Heart right ventricle (tissue), 16 donors: ENCODE results near the gene B4GALT5. TPM values are rescaled to one million over a fixed set of nuclear protein-coding genes. Genes with fewer than 3 reads are reported as not detected.

ENCODE experiments used
- ATAC-seq, 8 donors: fragments of 200-7000 bp; cut with Tn5 transposase; one replicate each; pipeline ENCODE4 v1.9.1; 2020; ENCODE audit warnings: mild to moderate bottlenecking in 8 of 8, moderate library complexity in 8 of 8, moderate number of reproducible peaks in 1 of 8
- DNase-seq, 2 donors: peaks; one replicate each; pipeline ENCODE4 v3.0.0-alpha.2; 2020
- H3K27ac ChIP-seq, 10 donors: fragments of 200-600 bp; sonication (generic) in 2 of 10; one replicate each; pipeline versions ENCODE4 v1.5.0 to v1.8.0; 2020 to 2022; ENCODE audit warnings: mild to moderate bottlenecking in 3 of 10
- H3K27me3 ChIP-seq, 7 donors: fragments of 200-600 bp; one replicate each; pipeline ENCODE4 v1.8.0; 2021 to 2022; ENCODE audit warnings: mild to moderate bottlenecking in 2 of 7
- H3K36me3 ChIP-seq, 9 donors: fragments of 200-600 bp; sonication (generic) in 1 of 9; one replicate each; pipeline versions ENCODE4 v1.5.0 to v1.8.0; 2020 to 2022; ENCODE audit warnings: mild to moderate bottlenecking in 2 of 9
- H3K4me1 ChIP-seq, 9 donors: fragments of 200-600 bp; sonication (generic) in 1 of 9; one replicate each; pipeline versions ENCODE4 v1.5.0 to v1.8.0; 2020 to 2022; ENCODE audit warnings: mild to moderate bottlenecking in 4 of 9
- H3K4me3 ChIP-seq, 10 donors: fragments of 200-600 bp; sonication (generic) in 2 of 10; one replicate each; pipeline versions ENCODE4 v1.5.0 to v1.8.0; 2020 to 2022; ENCODE audit warnings: mild to moderate bottlenecking in 7 of 10, moderate library complexity in 2 of 10
- H3K9me3 ChIP-seq, 11 donors: fragments of 200-600 bp in 10 of 11; sonication (generic) in 2 of 11; one replicate each; pipeline versions ENCODE4 v1.5.0 to v1.8.0; 2013 to 2022; ENCODE audit warnings: mild to moderate bottlenecking in 2 of 11, control low read depth in 1 of 11, moderate library complexity in 1 of 11
- WGBS, 2 donors: extraction: QIAGEN DNeasy Blood & Tissue Kit; methylation state at CpG; one replicate each; pipeline ENCODE4 v1.1.7; 2013; ENCODE audit warnings: inconsistent platforms in 1 of 2; 5-methylcytosine and 5-hydroxymethylcytosine counted together
- intact Hi-C, 10 donors: fragments of 100-400 bp; cut with DNase I; formaldehyde crosslinking; loops; one replicate each; pipeline versions ENCODE4 v1.11.1 to v1.14.2; 2022
- polyA plus RNA-seq, 2 donors: library from polyadenylated mRNA; stranded (reverse); fragments of 200-250 nt; gene quantifications; one replicate each; pipeline ENCODE4 v1.2.3, GENCODE V29; 2013
- total RNA-seq, 10 donors: library from RNA; stranded (reverse); fragmentation: NEBNext Ultra II Directional in 3 of 10; extraction: Animal tissue kit (Norgen Biotek cat#: 25700) in 3 of 10; gene quantifications; one replicate each; pipeline versions ENCODE4 v1.2.1 to v1.2.4, GENCODE V29; 2021 to 2023
- TF ChIP-seq, protein P1 (sequence below), 9 donors: fragments of 200-600 bp; sonication (generic) in 2 of 9; IDR thresholded peaks; one replicate each; pipeline versions ENCODE4 v1.5.0 to v1.8.0; 2021 to 2022; ENCODE audit warnings: antibody characterized with exemption in 9 of 9, mild to moderate bottlenecking in 5 of 9, moderate library complexity in 1 of 9
- donor health status: Arrhythmogenic right ventricular cardiomyopathy.
- donor health status: ischemic (EF 13 %, LVEDD 7.1; RV severe dilation, severe dysfunction).
- donor health status: healthy with polysubstance abuse.
- donor health status: DM: no; HTN: yes; CAD: no.
- donor health status: DM: no; HTN: no; CAD: no.
- donor health status: ischemic (EF 25% LVEDD 6.9; RV normal size, moderate dysfunction).
- donor health status: ischemic (EF 25% LVEDD 5.7; RV mildly dilated, moderate dysfunction).
- donor health status: healthy.
- donor health status: DM: yes; HTN: yes; CAD: no.
- donor health status: Ischemic cardiomyopathy.
- donor health status: ischemic (EF 35%, LVEDD 5.7; RV mildly dilated, moderate dysfunction).
- donor health status: nonischemic (EF 11% LVEDD 7.7; RV severe dilation, severe dysfunction).
- donor health status: DM: yes; HTN: yes; CAD: no.
- donor health status: PGD.
- donor health status: ischemic (EF 29% LVEDD 5.4; RV normal size, mild dysfunction).
- donor health status: nonischemic (EF 23%, LVEDD 6.1; RV moderate dilation, normal function).

B4GALT5 gene
- total and polyA plus RNA-seq, 12 donors: 7.4 to 61.6 (median 29.6) TPM

DNA sequence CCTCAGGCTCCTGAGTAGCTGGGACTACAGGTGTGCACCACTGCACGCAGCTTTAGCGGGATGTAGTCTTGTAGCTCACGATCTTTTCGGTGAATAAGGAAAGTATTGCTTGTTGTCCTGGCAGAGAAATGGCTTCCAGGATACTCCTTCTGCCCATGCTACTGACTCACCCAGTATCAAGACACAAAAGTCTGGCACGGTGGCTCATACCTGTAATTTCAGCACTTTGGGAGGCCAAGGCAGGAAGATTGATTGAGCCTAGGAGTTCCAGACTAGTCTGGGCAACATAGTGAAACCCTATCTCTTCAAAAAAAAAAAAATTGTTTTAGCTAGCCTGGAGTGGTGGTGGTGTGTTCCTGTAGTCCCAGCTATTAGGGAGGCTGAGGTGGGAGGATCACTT, 40.9 kb upstream of the B4GALT5 start:
- Histone ChIP-seq H3K27ac (no peak overlapping the region), H3K4me1 (peaks cover 0 to 29% (median 5%) of the 10 kb centered on the region in 9 donors), H3K36me3 (no peaks in the 10 kb centered on the region), H3K4me3 (no peak overlapping the region), H3K9me3 (peaks cover 0 to 5% (median 0%) of the 10 kb centered on the region in 11 donors), H3K27me3 (no peaks in the 10 kb centered on the region)
- ATAC-seq (no peak), DNase-seq (no peak)
- WGBS, 2 donors: 94 to 95% methylated on average over 5 of the region's 5 CpGs
- intact Hi-C loops: no loop called here
- TF ChIP-seq, protein P1, sequence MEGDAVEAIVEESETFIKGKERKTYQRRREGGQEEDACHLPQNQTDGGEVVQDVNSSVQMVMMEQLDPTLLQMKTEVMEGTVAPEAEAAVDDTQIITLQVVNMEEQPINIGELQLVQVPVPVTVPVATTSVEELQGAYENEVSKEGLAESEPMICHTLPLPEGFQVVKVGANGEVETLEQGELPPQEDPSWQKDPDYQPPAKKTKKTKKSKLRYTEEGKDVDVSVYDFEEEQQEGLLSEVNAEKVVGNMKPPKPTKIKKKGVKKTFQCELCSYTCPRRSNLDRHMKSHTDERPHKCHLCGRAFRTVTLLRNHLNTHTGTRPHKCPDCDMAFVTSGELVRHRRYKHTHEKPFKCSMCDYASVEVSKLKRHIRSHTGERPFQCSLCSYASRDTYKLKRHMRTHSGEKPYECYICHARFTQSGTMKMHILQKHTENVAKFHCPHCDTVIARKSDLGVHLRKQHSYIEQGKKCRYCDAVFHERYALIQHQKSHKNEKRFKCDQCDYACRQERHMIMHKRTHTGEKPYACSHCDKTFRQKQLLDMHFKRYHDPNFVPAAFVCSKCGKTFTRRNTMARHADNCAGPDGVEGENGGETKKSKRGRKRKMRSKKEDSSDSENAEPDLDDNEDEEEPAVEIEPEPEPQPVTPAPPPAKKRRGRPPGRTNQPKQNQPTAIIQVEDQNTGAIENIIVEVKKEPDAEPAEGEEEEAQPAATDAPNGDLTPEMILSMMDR (IDR thresholded peaks at IDR 0.05): no peak

DNA sequence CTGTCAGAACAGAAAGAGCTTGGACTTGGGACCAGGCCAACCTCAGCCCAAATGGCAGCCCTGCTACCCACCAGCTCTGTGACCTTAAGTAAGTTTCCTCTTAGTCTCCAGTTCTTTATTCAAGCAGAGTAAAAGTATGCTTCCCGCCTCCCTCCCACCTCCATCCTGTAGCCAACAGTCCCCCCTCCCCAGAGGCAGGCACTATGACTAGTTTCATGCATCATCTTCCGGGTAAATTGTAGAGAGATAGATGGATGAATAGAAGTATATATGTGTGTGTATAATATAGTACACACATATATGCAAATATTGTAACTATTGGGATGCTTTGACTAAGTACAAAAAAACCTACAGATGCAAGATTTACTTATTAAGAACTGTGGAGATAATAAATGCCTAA, 39.5 kb upstream of the B4GALT5 start:
- TF ChIP-seq, protein P1 (IDR thresholded peaks at IDR 0.05): no peak
- no peak overlapping the region for H3K27ac ChIP-seq
- no peaks in the 10 kb centered on the region for H3K36me3 ChIP-seq
- no peak overlapping the region for H3K4me3 ChIP-seq
- DNase-seq: no peak
- H3K27me3 ChIP-seq: no peaks in the 10 kb centered on the region
- ATAC-seq: no peak
- intact Hi-C loops: no loop called here
- 52 to 70% methylated on average over 2 of the region's 2 CpGs for WGBS, 2 donors
- H3K4me1 ChIP-seq: peaks cover under 1 to 40% (median 11%) of the 10 kb centered on the region in 9 donors
- H3K9me3 ChIP-seq: peaks cover 0 to 5% (median 0%) of the 10 kb centered on the region in 11 donors

- peaks cover 3 to 48% (median 17%) of the 10 kb centered on the region in 9 donors for H3K4me1 ChIP-seq
- intact Hi-C loops: no loop called here
- H3K9me3 ChIP-seq: peaks cover 0 to under 1% (median 0%) of the 10 kb centered on the region in 11 donors
- WGBS, 2 donors: 76% methylated on average over 5 of the region's 5 CpGs
- TF ChIP-seq, protein P1 (IDR thresholded peaks at IDR 0.05): no peak
- no peaks in the 10 kb centered on the region for H3K36me3 ChIP-seq
- ATAC-seq (no peak), DNase-seq (no peak)
- no peak overlapping the region for H3K27ac ChIP-seq
- no peaks in the 10 kb centered on the region for H3K27me3 ChIP-seq
- no peak overlapping the region for H3K4me3 ChIP-seq
These were observed 38.7 kb upstream of the B4GALT5 start for GRCh38 chr20:49752201-49752903.

- 78 to 84% methylated on average over 3 of the region's 3 CpGs for WGBS, 2 donors
- Histone ChIP-seq H3K27ac (peak overlapping the region in 1 of 10 donors; percentile 72), H3K36me3 (no peaks in the 10 kb centered on the region), H3K4me1 (peaks cover 3 to 46% (median 21%) of the 10 kb centered on the region in 9 donors), H3K4me3 (no peak overlapping the region), H3K9me3 (no peaks in the 10 kb centered on the region), H3K27me3 (no peaks in the 10 kb centered on the region)
- intact Hi-C loops: no loop called here
- ATAC-seq (no peak), DNase-seq (no peak)
- TF ChIP-seq, protein P1 (IDR thresholded peaks at IDR 0.05): no peak
These were observed 37.7 kb upstream of the B4GALT5 start for GRCh38 chr20:49751397-49751736.
